OCI-LY1 (cell line): ENCODE measurements around the gene FAIM2.

Source experiments
- H2AFZ ChIP-seq: fragments of 200-600 bp; sonication (generic), shearing (Covaris generic); 2 replicates; pipeline ENCODE4 v1.6.0; 2014; ENCODE audit warnings: antibody characterized with exemption, mild to moderate bottlenecking, low read length
- H3F3A ChIP-seq: fragments of 200-600 bp; sonication (generic), shearing (Covaris generic); 2 replicates; pipeline ENCODE4 v1.6.0; 2014; ENCODE audit warnings: mild to moderate bottlenecking, antibody characterized with exemption, low read length, moderate library complexity; ENCODE audit not compliant: insufficient read depth
- H3K27ac ChIP-seq: fragments of 200-600 bp; sonication (generic); 2 replicates; pipeline ENCODE4 v1.5.1; 2014; ENCODE audit warnings: low read length, mixed run types, mild to moderate bottlenecking, low read depth; ENCODE audit not compliant: poor library complexity, severe bottlenecking
- H3K27me3 ChIP-seq: fragments of 200-600 bp; sonication (generic); 2 replicates; pipeline ENCODE4 v1.6.0; 2014; ENCODE audit warnings: antibody characterized with exemption, mild to moderate bottlenecking, low read length, moderate library complexity; ENCODE audit not compliant: insufficient read depth
- H3K36me3 ChIP-seq: fragments of 200-600 bp; sonication (generic); 2 replicates; pipeline ENCODE4 v1.6.1; 2014; ENCODE audit warnings: mild to moderate bottlenecking, antibody characterized with exemption, low read length, moderate library complexity, mixed read lengths; ENCODE audit not compliant: insufficient read depth
- H3K4me1 ChIP-seq: fragments of 200-600 bp; sonication (generic); 2 replicates; pipeline ENCODE4 v1.5.1; 2014; ENCODE audit warnings: mild to moderate bottlenecking, low read length, moderate library complexity; ENCODE audit not compliant: insufficient read depth, severe bottlenecking
- H3K4me2 ChIP-seq: fragments of 200-600 bp; sonication (generic), shearing (Covaris generic); 2 replicates; pipeline ENCODE4 v1.6.1; 2014; ENCODE audit warnings: low read length
- H3K4me3 ChIP-seq: fragments of 200-600 bp; sonication (generic); 2 replicates; pipeline ENCODE4 v1.5.1; 2014; ENCODE audit warnings: low read length, low read depth, mild to moderate bottlenecking, mixed read lengths; ENCODE audit not compliant: poor library complexity, severe bottlenecking
- H3K79me2 ChIP-seq: fragments of 200-600 bp; shearing (Covaris generic); 2 replicates; pipeline ENCODE4 v1.6.1; 2016; ENCODE audit warnings: mixed run types, low read length, mixed read lengths; ENCODE audit not compliant: insufficient read depth
- H3K9ac ChIP-seq: fragments of 200-600 bp; sonication (generic), shearing (Covaris generic); 2 replicates; pipeline ENCODE4 v1.6.1; 2014; ENCODE audit warnings: mild to moderate bottlenecking, low read length, mixed read lengths
- H3K9me2 ChIP-seq: fragments of 200-600 bp; sonication (generic), shearing (Covaris generic); 2 replicates; pipeline ENCODE4 v1.6.1; 2014; ENCODE audit warnings: low read depth, mild to moderate bottlenecking, low read length, mixed read lengths
- H3K9me3 ChIP-seq: fragments of 200-600 bp; shearing (Covaris generic); 2 replicates; pipeline ENCODE4 v1.6.1; 2014; ENCODE audit warnings: low read length, mixed read lengths
- H4K20me1 ChIP-seq: fragments of 200-600 bp; sonication (generic), shearing (Covaris generic); 2 replicates; pipeline ENCODE4 v1.6.0; 2016; ENCODE audit warnings: mild to moderate bottlenecking, low read length; ENCODE audit not compliant: insufficient read depth
- CTCF ChIP-seq: fragments of 200-600 bp; sonication (generic), shearing (Covaris generic); IDR thresholded peaks from 2 replicates; pipeline ENCODE4 v1.5.1; 2017; ENCODE audit warnings: mild to moderate bottlenecking, antibody characterized with exemption, low read length, moderate library complexity, mixed read lengths
- EZH2 ChIP-seq: fragments of 200-600 bp; sonication (generic), shearing (Covaris generic); IDR thresholded peaks from 2 replicates; pipeline ENCODE4 v1.8.0; 2017; ENCODE audit warnings: borderline replicate concordance, mixed run types, mild to moderate bottlenecking, antibody characterized with exemption, low read length, moderate library complexity, mixed read lengths

FAIM2 gene

GRCh38 chr12:49899286-49899843, 4.3 kb downstream of the FAIM2 start:
- H4K20me1 ChIP-seq, result no peaks in the 10 kb centered on the region
- no peaks in the 10 kb centered on the region for H3K79me2 ChIP-seq
- no peaks in the 10 kb centered on the region for H3K4me1 ChIP-seq
- H2AFZ ChIP-seq, result no peak overlapping the region
- no peaks in the 10 kb centered on the region for H3K9me3 ChIP-seq
- H3K9me2 ChIP-seq, result no peaks in the 10 kb centered on the region
- no peaks in the 10 kb centered on the region for H3K36me3 ChIP-seq
- H3K4me2 ChIP-seq, result no peak overlapping the region
- peaks cover 3% of the 10 kb centered on the region; the same call in 1 of the 2 replicates for H3K27me3 ChIP-seq
- TF ChIP-seq CTCF (no peak), EZH2 (no peak)
- H3K4me3 ChIP-seq, result no peak overlapping the region
- no peak overlapping the region for H3K27ac ChIP-seq
- H3K9ac ChIP-seq, result no peak overlapping the region
- no peaks in the 10 kb centered on the region for H3F3A ChIP-seq

DNA sequence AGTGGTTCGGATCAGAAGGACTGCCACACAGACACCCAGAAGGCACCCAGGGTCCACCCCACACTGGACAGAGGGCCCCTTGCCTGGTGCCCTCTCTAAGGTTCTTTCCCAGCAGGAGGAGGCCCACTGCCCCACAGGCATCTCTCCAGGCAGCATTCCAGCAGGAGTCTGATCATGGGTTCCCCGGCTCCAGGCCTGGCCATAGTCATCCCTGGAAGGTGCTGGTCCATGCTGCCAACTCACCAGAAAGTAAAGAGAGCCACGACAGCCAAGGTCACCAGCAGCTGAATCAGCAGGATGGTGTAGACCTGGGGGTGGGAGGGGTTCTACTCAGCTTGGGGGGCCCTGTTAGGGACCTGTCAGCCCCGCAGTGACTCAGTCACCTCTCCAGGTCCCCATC, 6.4 kb downstream of the FAIM2 start:
- Histone ChIP-seq H3K4me1 (no peaks in the 10 kb centered on the region), H3K9me2 (no peaks in the 10 kb centered on the region), H4K20me1 (no peaks in the 10 kb centered on the region), H3K79me2 (no peaks in the 10 kb centered on the region), H2AFZ (no peak overlapping the region), H3F3A (no peaks in the 10 kb centered on the region), H3K4me2 (no peak overlapping the region), H3K27ac (no peak overlapping the region), H3K4me3 (no peak overlapping the region), H3K36me3 (no peaks in the 10 kb centered on the region), H3K9me3 (no peaks in the 10 kb centered on the region), H3K9ac (no peak overlapping the region), H3K27me3 (0 out of 2 replicates have a peak, but pooled peaks cover 5% of the 10 kb centered on the region)
- TF ChIP-seq CTCF (no peak), EZH2 (no peak)

DNA sequence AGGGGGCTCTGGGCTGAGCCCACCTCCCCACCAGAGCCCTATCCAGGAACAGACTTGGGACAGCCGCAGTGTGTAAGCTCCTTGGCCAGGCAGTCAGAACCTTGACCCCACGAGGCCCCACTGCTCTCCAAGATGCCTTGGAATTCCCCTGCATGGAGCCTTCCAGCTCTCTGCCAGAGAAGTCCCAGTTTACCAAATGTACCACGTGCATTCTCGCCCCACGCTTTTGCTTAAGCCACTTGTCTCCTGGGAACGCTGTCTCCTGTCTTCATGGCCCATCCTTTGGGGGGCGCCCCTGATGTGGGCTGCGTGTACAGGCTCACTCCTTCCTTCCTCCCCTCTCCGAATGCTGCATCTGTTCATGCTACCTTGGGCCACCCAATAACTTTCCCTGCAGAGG, 7.9 kb downstream of the FAIM2 start:
- H2AFZ ChIP-seq, result no peak overlapping the region
- no peak overlapping the region for H3K4me2 ChIP-seq
- H3K36me3 ChIP-seq, result no peaks in the 10 kb centered on the region
- 0 out of 2 replicates have a peak, but pooled peaks cover 5% of the 10 kb centered on the region for H3K27me3 ChIP-seq
- no peaks in the 10 kb centered on the region for H3K9me3 ChIP-seq
- H3K4me1 ChIP-seq, result no peaks in the 10 kb centered on the region
- H4K20me1 ChIP-seq, result no peaks in the 10 kb centered on the region
- no peak overlapping the region for H3K4me3 ChIP-seq
- H3K9ac ChIP-seq, result no peak overlapping the region
- no peaks in the 10 kb centered on the region for H3K9me2 ChIP-seq
- H3K79me2 ChIP-seq, result no peaks in the 10 kb centered on the region
- no peak for TF ChIP-seq CTCF
- no peak for TF ChIP-seq EZH2
- no peak overlapping the region for H3K27ac ChIP-seq
- H3F3A ChIP-seq, result no peaks in the 10 kb centered on the region
